ENCODE data around the gene B3GNT2. TPM values are rescaled to one million over a fixed set of nuclear protein-coding genes. Genes with fewer than 3 reads are reported as not detected.

B3GNT2 gene
- total and polyA plus RNA-seq, 7 experiments from 2014 or later: 16.3 to 37.0 (median 20.3) TPM

DNA sequence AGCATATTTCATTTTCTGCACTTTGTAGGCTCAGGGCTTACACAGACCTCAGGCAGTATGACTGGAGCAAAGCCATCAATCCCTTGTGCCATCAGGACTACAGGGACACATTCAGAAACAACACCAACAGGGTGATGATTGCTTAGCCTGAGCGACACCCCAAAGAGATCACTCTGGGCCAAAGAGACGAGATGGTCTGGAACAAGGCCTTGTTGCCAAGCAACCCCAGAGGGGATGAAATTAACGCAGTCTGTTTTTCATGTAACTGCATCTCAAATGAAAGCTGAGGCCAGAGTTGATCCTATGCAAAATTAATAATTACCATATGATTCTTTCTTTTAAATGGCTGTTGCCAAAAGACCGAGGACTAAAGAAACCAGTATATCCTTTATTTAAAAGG lies 20.2 kb upstream of the B3GNT2 start:
- Mint-ChIP-seq H3K36me3 (peaks cover 0 to 3% (median 0%) of the 10 kb centered on the region in 5 donors), H3K9me3 (peaks cover 0 to 2% (median 0%) of the 10 kb centered on the region in 11 donors), H3K27ac (peak overlapping the region in 1 of 9 donors; percentile 45), H3K27me3 (peaks cover 0 to 3% (median 0%) of the 10 kb centered on the region in 5 donors), H3K4me1 (no peaks in the 10 kb centered on the region), H3K4me3 (no peak overlapping the region)
- no peaks in the 10 kb centered on the region for H3K27me3 ChIP-seq (ENCODE audit: control insufficient read depth in 2 of 2, insufficient read depth in 2 of 2, low read length in 2 of 2)
- intact Hi-C loops (cut with micrococcal nuclease): no loop called here
- H3K36me3 ChIP-seq (ENCODE audit: control insufficient read depth in 2 of 3, insufficient read depth in 3 of 3, low read length in 3 of 3): no peaks in the 10 kb centered on the region
- ChIA-PET CTCF (no interaction called here), POLR2A (no interaction called here)
- no peaks in the 10 kb centered on the region for H3K4me1 ChIP-seq (ENCODE audit: control insufficient read depth in 2 of 2, insufficient read depth in 2 of 2, low read length in 2 of 2)
- no peak for DNase-seq
- H3K9me3 ChIP-seq (ENCODE audit: control insufficient read depth in 2 of 3, low read length in 3 of 3): no peaks in the 10 kb centered on the region
- no peak overlapping the region for H3K27ac ChIP-seq (ENCODE audit: low read depth, low read length)
- H3K4me3 ChIP-seq (ENCODE audit: low read length): no peak overlapping the region
- ATAC-seq: no peak

DNA sequence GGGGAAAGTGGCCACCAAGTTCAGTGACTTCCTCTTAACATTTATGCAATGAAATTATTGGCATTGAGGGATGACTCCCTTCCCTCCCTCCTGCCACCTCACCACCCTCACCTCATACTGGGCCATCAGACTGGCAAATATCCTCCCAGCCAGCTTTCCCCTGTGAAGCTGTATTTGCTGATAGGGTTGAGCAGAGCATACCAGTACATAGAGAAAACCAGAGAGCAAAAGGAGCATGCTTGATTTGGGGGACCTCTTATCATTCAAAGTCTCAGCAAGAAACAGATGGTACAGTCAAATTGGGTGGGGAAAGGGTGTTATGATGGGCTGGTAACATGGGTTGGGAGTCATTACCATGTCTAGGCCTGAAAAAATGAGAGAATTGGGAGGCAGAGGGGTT lies 19.1 kb upstream of the B3GNT2 start:
- intact Hi-C loops (cut with micrococcal nuclease): no loop called here
- Histone ChIP-seq H3K27ac (ENCODE audit: low read depth, low read length) (no peak overlapping the region), H3K36me3 (ENCODE audit: control insufficient read depth in 2 of 3, insufficient read depth in 3 of 3, low read length in 3 of 3) (no peaks in the 10 kb centered on the region), H3K4me1 (ENCODE audit: control insufficient read depth in 2 of 2, insufficient read depth in 2 of 2, low read length in 2 of 2) (no peaks in the 10 kb centered on the region), H3K9me3 (ENCODE audit: control insufficient read depth in 2 of 3, low read length in 3 of 3) (no peaks in the 10 kb centered on the region), H3K27me3 (ENCODE audit: control insufficient read depth in 2 of 2, insufficient read depth in 2 of 2, low read length in 2 of 2) (no peaks in the 10 kb centered on the region), H3K4me3 (ENCODE audit: low read length) (no peak overlapping the region)
- H3K27ac Mint-ChIP-seq: no peak overlapping the region
- no peak for ATAC-seq
- no peak for DNase-seq
- peaks cover 0 to 2% (median 0%) of the 10 kb centered on the region in 11 donors for H3K9me3 Mint-ChIP-seq
- ChIA-PET POLR2A (no interaction called here), CTCF (no interaction called here)
- H3K4me1 Mint-ChIP-seq: peaks cover 0 to 10% (median 9%) of the 10 kb centered on the region in 7 donors
- no peak overlapping the region for H3K4me3 Mint-ChIP-seq
- peaks cover 0 to 3% (median 0%) of the 10 kb centered on the region in 5 donors for H3K36me3 Mint-ChIP-seq
- H3K27me3 Mint-ChIP-seq: peaks cover 0 to 3% (median 0%) of the 10 kb centered on the region in 5 donors

DNA sequence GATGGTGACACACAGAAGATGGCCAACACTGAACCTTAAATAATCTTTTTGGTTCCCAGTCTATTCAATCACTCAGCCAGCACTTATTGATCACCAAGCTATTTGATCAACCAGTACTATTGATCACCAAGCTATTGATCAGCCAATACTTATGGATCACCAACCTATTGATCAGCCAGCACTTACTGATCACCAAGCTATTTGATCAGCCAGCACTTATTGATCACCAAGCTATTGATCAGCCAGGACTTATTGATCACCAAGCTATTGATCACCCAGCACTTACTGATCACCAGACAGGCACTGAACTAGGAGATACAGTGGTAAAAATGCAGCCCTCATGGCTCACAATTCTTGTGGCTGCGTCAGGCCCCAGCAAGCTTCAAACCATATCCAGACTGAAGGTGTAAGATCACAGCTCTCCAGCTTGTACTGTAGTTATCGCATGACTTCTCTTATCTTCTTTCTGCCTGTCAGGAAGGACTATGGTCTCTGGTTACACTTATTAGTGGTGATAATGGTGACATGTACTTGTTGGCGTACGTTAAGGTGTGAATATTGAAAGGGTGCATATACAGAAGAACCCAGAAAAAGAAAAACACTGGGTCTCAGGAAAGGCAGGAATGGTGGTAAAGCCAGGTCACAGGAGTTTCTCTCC lies 18.4 kb upstream of the B3GNT2 start:
- Histone ChIP-seq H3K4me3 (ENCODE audit: low read length) (no peak overlapping the region), H3K36me3 (ENCODE audit: control insufficient read depth in 2 of 3, insufficient read depth in 3 of 3, low read length in 3 of 3) (no peaks in the 10 kb centered on the region), H3K27me3 (ENCODE audit: control insufficient read depth in 2 of 2, insufficient read depth in 2 of 2, low read length in 2 of 2) (no peaks in the 10 kb centered on the region), H3K9me3 (ENCODE audit: control insufficient read depth in 2 of 3, low read length in 3 of 3) (no peaks in the 10 kb centered on the region), H3K27ac (ENCODE audit: low read depth, low read length) (no peak overlapping the region), H3K4me1 (ENCODE audit: control insufficient read depth in 2 of 2, insufficient read depth in 2 of 2, low read length in 2 of 2) (no peaks in the 10 kb centered on the region)
- Mint-ChIP-seq H3K4me1 (peaks cover 0 to 15% (median 12%) of the 10 kb centered on the region in 7 donors), H3K27ac (no peak overlapping the region), H3K27me3 (peaks cover 0 to 3% (median 0%) of the 10 kb centered on the region in 5 donors), H3K4me3 (no peak overlapping the region), H3K36me3 (peaks cover 0 to 3% (median 0%) of the 10 kb centered on the region in 5 donors), H3K9me3 (peaks cover 0 to 2% (median 0%) of the 10 kb centered on the region in 11 donors)
- ChIA-PET CTCF (no interaction called here), POLR2A (no interaction called here)
- intact Hi-C loops (cut with micrococcal nuclease): no loop called here
- no peak for DNase-seq
- no peak for ATAC-seq

DNA sequence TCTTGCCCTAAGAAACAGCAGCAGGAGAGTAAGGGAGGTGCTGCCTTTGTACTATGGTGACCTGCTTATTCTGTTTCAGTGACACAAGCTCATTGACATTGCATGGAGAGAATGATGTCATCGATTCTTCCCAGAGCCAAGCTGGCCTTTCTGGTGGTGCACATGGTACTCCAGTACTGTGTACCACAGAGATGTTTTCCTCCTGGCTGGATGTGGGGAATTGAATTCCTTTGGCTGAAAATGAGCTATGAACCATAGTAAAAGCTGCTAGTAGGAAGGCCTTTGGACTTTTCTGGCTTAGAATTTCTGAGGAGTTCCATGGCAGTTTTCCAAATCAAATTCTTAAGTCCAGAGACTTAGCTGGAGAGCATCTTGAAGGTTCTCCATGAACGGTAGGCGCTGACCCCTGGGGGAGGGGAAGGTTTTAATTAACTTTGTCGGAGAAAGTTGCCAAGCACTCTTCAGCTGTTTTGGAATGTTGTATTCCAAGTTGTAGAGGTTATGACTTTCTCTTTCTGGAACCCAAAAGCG lies 17.1 kb upstream of the B3GNT2 start:
- no peak overlapping the region for H3K27ac Mint-ChIP-seq
- CTCF ChIA-PET: interaction anchor here (0.6 to 0.7 kb wide), 2 partner anchors 10 to 101 kb away, joined by 3 read pairs; no protein-coding TSS in a partner anchor
- POLR2A ChIA-PET: no interaction called here

DNA sequence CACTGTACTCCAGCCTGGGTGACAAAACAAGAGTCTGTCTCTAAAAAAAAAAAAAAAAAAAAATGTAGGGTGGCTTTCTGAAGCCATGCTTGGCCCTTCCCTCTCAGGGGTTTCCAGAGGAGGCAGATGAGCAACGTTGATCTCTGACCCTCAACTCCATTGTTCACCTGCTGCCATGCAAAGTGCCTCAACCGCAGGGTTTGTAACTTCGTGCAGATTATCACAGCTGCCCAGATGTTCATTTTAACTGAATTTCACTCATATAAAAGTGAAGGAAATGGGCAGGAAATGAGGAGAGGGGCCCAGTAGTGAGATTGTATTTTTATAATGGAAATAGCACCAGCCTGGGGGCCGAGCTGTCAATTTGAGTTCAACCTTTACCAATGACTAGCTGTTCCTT lies 14.9 kb upstream of the B3GNT2 start:
- Mint-ChIP-seq H3K27me3 (peaks cover 0 to 7% (median 0%) of the 10 kb centered on the region in 5 donors), H3K27ac (no peak overlapping the region), H3K9me3 (peaks cover 0 to 2% (median 0%) of the 10 kb centered on the region in 11 donors), H3K4me3 (no peak overlapping the region), H3K4me1 (peaks cover 0 to 15% (median 12%) of the 10 kb centered on the region in 7 donors), H3K36me3 (peaks cover 0 to 1% (median 0%) of the 10 kb centered on the region in 5 donors)
- POLR2A ChIA-PET: no interaction called here
- Histone ChIP-seq H3K36me3 (ENCODE audit: control insufficient read depth in 2 of 3, insufficient read depth in 3 of 3, low read length in 3 of 3) (no peaks in the 10 kb centered on the region), H3K9me3 (ENCODE audit: control insufficient read depth in 2 of 3, low read length in 3 of 3) (no peaks in the 10 kb centered on the region), H3K4me3 (ENCODE audit: low read length) (no peak overlapping the region), H3K27ac (ENCODE audit: low read depth, low read length) (no peak overlapping the region), H3K27me3 (ENCODE audit: control insufficient read depth in 2 of 2, insufficient read depth in 2 of 2, low read length in 2 of 2) (no peaks in the 10 kb centered on the region), H3K4me1 (ENCODE audit: control insufficient read depth in 2 of 2, insufficient read depth in 2 of 2, low read length in 2 of 2) (no peaks in the 10 kb centered on the region)
- CTCF ChIA-PET: no interaction called here
- no peak for DNase-seq
- intact Hi-C loops (cut with micrococcal nuclease): no loop called here
- no peak for ATAC-seq

More for the DNA sequence above, 17.1 kb upstream of the B3GNT2 start:
- Mint-ChIP-seq H3K36me3 (peaks cover 0 to 3% (median 0%) of the 10 kb centered on the region in 5 donors), H3K9me3 (peaks cover 0 to 2% (median 0%) of the 10 kb centered on the region in 11 donors), H3K27me3 (peaks cover 0 to 3% (median 0%) of the 10 kb centered on the region in 5 donors), H3K4me1 (peaks cover 0 to 15% (median 12%) of the 10 kb centered on the region in 7 donors), H3K4me3 (no peak overlapping the region)
- DNase-seq: no peak
- Histone ChIP-seq H3K4me1 (ENCODE audit: control insufficient read depth in 2 of 2, insufficient read depth in 2 of 2, low read length in 2 of 2) (no peaks in the 10 kb centered on the region), H3K27me3 (ENCODE audit: control insufficient read depth in 2 of 2, insufficient read depth in 2 of 2, low read length in 2 of 2) (no peaks in the 10 kb centered on the region), H3K4me3 (ENCODE audit: low read length) (no peak overlapping the region), H3K27ac (ENCODE audit: low read depth, low read length) (no peak overlapping the region), H3K9me3 (ENCODE audit: control insufficient read depth in 2 of 3, low read length in 3 of 3) (no peaks in the 10 kb centered on the region), H3K36me3 (ENCODE audit: control insufficient read depth in 2 of 3, insufficient read depth in 3 of 3, low read length in 3 of 3) (no peaks in the 10 kb centered on the region)
- no peak for ATAC-seq
- intact Hi-C loops (cut with micrococcal nuclease): no loop called here

DNA sequence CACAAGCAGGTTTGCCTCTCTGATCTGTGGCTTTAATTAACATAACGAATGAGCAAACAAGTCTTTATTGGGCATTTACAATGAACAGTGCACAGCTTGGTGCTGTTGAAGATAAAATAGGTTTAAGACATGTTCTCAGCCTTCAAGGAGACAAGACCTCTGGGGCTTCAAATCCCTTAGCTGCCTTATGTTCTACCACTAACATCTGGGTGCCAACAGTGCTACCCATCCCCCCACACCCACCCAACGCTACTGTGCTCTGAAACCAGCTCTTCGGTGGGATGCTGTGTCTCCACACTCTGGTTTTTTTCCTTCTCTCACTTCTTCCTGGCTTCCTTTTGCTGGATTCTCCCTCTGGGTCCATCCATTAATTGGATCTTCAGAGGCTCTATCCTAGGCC lies 14.1 kb upstream of the B3GNT2 start:
- peaks cover 0 to 2% (median 0%) of the 10 kb centered on the region in 11 donors for H3K9me3 Mint-ChIP-seq
- peaks cover 0 to 15% (median 12%) of the 10 kb centered on the region in 7 donors for H3K4me1 Mint-ChIP-seq
- no peak overlapping the region for H3K4me3 ChIP-seq (ENCODE audit: low read length)
- ATAC-seq: no peak
- no peaks in the 10 kb centered on the region for H3K4me1 ChIP-seq (ENCODE audit: control insufficient read depth in 2 of 2, insufficient read depth in 2 of 2, low read length in 2 of 2)
- no peaks in the 10 kb centered on the region for H3K36me3 ChIP-seq (ENCODE audit: control insufficient read depth in 2 of 3, insufficient read depth in 3 of 3, low read length in 3 of 3)
- CTCF ChIA-PET: no interaction called here
- DNase-seq: no peak
- intact Hi-C loops (cut with micrococcal nuclease): no loop called here
- H3K27me3 ChIP-seq (ENCODE audit: control insufficient read depth in 2 of 2, insufficient read depth in 2 of 2, low read length in 2 of 2): no peaks in the 10 kb centered on the region
- H3K9me3 ChIP-seq (ENCODE audit: control insufficient read depth in 2 of 3, low read length in 3 of 3): no peaks in the 10 kb centered on the region
- H3K27me3 Mint-ChIP-seq: peaks cover 0 to 7% (median 0%) of the 10 kb centered on the region in 5 donors
- H3K36me3 Mint-ChIP-seq: peaks cover 0 to 1% (median 0%) of the 10 kb centered on the region in 5 donors
- peak overlapping the region in 5 of 9 donors; percentile 1 to 66 (median 30) for H3K27ac Mint-ChIP-seq
- POLR2A ChIA-PET: no interaction called here
- no peak overlapping the region for H3K4me3 Mint-ChIP-seq
- H3K27ac ChIP-seq (ENCODE audit: low read depth, low read length): no peak overlapping the region
